ENCODE measurements around the gene OPCML. TPM values are rescaled to one million over a fixed set of nuclear protein-coding genes. Genes with fewer than 3 reads are reported as not detected.

Gene OPCML
- total and polyA plus RNA-seq, 2 experiments from 2014 or later: 1.2 to 4.4 TPM

GRCh38 chr11:133474461-133474860 lies 57.8 kb downstream of the OPCML start (continued):
- TF ChIP-seq REST (IDR thresholded peaks at IDR 0.05; ENCODE audit: unreplicated experiment): no peak
- no peak for TF ChIP-seq STAT1 (IDR thresholded peaks at IDR 0.05; ENCODE audit: unreplicated experiment)
- no peak for TF ChIP-seq CTCF (conservative IDR thresholded peaks at IDR 0.05; ENCODE audit: low read depth in 2 of 2)

- no peaks in the 10 kb centered on the region for H3K4me1 ChIP-seq (ENCODE audit: insufficient read depth)
- DNase-seq (ENCODE audit: low spot score) (no peak), ATAC-seq (no peak)
- peaks cover 4% of the 10 kb centered on the region for H3K9me2 ChIP-seq (ENCODE audit: insufficient read depth)
- Mint-ChIP-seq H3K27me3 (ENCODE audit: insufficient read depth, low read depth, poor library complexity) (peaks cover 2% of the 10 kb centered on the region), H3K36me3 (ENCODE audit: low read depth) (peaks cover 7% of the 10 kb centered on the region; the same call in 1 of the 3 replicates), H3K27ac (no peak overlapping the region), H3K9me3 (no peaks in the 10 kb centered on the region; the same call in 1 of the 3 replicates), H3K4me3 (no peak overlapping the region), H3K4me1 (peaks cover 5% of the 10 kb centered on the region; the same call in 2 of the 3 replicates)
- no peaks in the 10 kb centered on the region for H3F3A ChIP-seq (replicated peaks; ENCODE audit: low read depth)
- H2AFZ ChIP-seq: no peak overlapping the region
- H3K4me3 ChIP-seq: no peak overlapping the region
- no peaks in the 10 kb centered on the region for H3K27me3 ChIP-seq (ENCODE audit: insufficient read depth)
- H4K20me1 ChIP-seq (replicated peaks; ENCODE audit: insufficient read depth): no peaks in the 10 kb centered on the region; the same call in 1 of the 2 replicates
- no peaks in the 10 kb centered on the region for H3K36me3 ChIP-seq (ENCODE audit: insufficient read depth)
- H3K4me2 ChIP-seq: no peak overlapping the region
- H3K79me2 ChIP-seq (replicated peaks; ENCODE audit: insufficient read depth): no peaks in the 10 kb centered on the region
- no peak overlapping the region for H3K27ac ChIP-seq (ENCODE audit: low read depth)
- TF ChIP-seq NANOG (IDR thresholded peaks at IDR 0.05; ENCODE audit: borderline replicate concordance) (no peak), REST (IDR thresholded peaks at IDR 0.05; ENCODE audit: unreplicated experiment) (no peak), CREB1 (CRISPR knock-in tag; IDR thresholded peaks at IDR 0.05; ENCODE audit: low read depth) (no peak), ZNF331 (CRISPR knock-in tag; IDR thresholded peaks at IDR 0.05; ENCODE audit: low read depth) (no peak), ETS1 (IDR thresholded peaks at IDR 0.05) (no peak), POLR2AphosphoS5 (IDR thresholded peaks at IDR 0.05; ENCODE audit: low read depth) (no peak), ZNF114 (CRISPR knock-in tag; IDR thresholded peaks at IDR 0.05) (no peak)
Measured at GRCh38 chr11:133467686-133468085, 64.6 kb downstream of the OPCML start.

Measured in GM23338 (cell line).